NCI-H510A treated with DMSO at 0.1 percent for 48 hours (cell line): Measurements from ENCODE around the gene FIGNL2.
"Not testable (repeated sequence)": the region's sequence is repeated elsewhere in the genome, so short reads cannot be mapped to it uniquely, and the experiment has no call there.

Experiments
- DNase-seq: peaks from one replicate; lab custom pipeline; 2025; lab: John Stamatoyannopoulos, UW

FIGNL2 gene

DNA sequence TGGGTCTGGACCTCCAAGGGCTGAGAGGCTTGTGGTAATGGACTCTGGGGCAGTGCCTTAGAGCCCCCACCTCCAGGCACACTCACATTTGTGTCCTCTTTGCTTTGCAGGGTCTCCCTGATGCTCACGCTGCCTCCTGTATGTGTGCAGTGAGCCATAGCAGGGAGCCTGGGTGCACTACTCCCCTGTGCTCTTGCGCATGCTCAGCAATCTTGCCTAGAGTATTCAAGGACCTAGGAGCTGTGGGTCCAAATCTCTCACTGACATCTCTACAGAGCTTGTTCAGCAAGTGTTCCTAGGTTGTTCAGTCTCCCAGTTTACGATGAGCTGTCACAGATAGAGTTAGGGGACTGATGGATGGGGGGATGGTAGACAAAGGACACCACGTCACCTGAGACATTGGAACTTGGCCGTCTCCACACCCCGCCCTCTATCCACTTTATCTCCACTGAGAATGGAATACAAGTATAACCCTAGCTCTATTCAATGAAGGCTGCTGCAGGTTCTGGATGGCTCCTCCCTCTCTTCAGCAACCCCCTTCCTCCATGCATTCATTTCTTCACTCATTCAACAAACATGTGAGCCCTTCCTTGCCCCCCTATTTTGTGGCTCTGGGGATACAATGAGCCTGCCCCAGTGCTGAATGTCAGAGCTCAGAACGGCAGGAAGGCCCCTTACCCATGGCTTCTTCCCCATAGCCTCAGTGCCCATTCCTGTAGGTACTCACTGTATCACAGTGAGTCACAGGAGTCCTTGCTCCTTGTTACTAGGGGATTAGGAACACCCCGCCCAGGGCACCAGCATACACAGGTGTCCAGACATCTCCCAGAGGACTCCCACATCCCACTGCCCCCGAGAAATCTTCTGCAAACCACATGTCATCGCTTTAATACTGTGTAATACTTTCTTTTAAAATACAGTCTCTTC lies 31.2 kb downstream of the FIGNL2 start:
- peak; percentile 72 for DNase-seq

GRCh38 chr12:51815571-51815970 lies 32.9 kb downstream of the FIGNL2 start:
- DNase-seq = no peak

- DNase-seq = peak; percentile 65
Measured at GRCh38 chr12:51814311-51815088, 34.0 kb downstream of the FIGNL2 start.

DNA sequence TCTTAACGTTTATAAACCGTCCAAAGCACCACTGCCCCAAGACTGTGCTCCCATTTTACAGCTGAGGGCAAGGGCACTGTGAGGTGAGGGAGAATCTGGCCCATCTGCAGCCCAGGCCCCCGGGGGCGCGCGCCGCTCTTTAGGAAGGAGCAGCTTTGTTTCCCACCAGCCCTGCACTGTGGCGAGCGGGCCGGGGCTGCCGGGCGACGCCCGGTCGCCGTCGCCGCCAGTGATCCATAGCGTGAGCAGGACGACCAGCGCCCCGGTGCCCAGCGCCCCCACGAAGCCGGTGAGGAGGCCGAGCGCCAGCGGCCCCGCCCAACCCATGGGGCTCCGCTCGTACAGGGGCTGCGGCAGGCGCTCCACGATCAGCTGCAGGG lies 34.6 kb downstream of the FIGNL2 start:
- no peak for DNase-seq

DNA sequence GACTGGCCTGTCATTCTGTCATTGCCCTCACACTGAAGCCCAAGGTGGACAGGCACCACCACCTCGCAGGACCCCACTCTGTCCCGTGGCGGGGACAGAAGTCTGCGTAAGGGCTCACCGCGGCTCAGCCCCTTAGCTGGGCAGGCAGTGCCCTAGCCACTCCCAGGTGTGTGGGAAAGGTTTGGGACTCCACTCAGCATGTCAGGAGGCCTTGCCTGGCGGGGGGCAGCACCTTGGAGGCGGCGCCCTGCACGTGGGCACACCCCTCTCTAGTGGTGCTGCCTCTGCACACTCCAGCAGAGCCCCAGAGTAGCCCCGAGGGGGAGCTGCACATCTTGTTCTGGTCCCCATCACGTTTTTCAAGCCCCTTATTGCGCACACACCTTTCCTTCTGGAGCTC lies 35.6 kb downstream of the FIGNL2 start:
- no peak for DNase-seq

- peak; percentile 27 for DNase-seq
Measured at GRCh38 chr12:51811203-51812202, 37.0 kb downstream of the FIGNL2 start.

DNA sequence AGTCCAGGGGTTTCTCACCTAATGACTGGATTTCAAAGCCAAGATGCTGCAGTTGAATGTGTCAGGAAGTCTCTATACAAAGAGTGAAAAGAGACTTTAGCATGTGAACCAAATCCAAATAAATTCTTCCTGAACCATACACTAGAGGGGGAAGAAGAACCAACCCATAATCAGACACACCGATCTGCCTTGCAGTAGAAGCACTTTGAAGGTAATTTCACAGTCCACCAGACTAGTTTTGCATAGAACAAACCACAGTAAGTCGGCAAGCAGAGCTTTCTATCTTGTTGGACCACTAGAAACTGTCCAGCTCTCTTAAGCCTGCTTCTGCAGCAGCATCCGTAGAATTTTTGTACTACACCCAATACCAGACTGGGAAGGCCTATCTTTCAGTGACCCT lies 39.3 kb downstream of the FIGNL2 start:
- DNase-seq = no peak

DNA sequence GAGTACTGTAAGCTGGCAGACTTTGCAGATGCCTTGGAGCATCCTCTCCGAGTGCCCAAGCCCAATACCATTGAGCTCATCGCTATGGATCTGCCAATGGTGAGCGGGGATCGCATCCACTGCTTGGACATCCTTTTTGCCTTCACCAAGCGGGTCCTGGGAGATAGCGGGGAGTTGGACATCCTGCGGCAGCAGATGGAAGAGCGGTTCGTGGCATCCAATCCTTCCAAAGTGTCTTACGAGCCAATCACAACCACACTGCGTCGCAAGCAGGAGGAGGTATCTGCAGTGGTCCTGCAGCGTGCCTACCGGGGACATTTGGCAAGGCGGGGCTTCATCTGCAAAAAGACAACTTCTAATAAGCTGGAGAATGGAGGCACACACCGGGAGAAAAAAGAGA lies 41.6 kb downstream of the FIGNL2 start:
- no peak for DNase-seq

DNA sequence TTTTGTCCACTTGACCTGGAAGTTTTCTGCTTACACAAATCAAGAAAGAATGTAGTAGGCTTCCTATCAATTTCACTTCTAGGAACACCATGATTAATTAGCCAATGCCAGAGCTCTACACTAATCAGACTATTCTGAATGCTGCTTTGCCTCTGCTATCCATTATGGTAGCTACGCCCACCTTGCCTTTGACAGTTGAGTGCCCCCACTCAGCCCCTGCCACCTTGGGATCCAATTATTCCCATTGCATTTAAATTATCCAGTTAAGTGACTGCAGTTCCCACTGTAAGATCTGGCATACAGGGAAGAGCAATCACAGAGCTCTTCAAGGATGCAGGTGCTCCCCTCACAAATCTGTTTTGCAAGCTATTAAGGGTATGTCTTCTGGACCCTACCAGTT lies 47.5 kb downstream of the FIGNL2 start:
- DNase-seq = no peak

DNA sequence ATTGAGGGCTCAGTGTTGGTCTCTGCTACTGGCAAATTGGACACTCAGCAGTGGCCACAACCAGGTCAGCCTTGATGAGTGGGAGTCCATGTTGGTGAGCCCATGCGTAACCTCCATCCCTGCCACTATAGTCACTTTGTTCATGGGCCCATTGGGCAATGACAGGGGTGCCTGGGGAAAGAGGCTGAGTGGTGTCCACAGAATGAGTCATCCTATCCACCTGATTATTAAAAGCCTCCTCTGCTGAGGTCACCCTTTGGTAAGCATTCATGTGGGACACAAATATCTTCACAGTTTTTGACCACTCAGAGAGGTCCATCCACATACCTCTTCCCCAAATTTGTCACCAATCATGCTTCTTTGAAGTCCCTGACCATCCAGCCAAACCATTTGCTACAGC lies 50.0 kb downstream of the FIGNL2 start:
- no peak for DNase-seq

DNA sequence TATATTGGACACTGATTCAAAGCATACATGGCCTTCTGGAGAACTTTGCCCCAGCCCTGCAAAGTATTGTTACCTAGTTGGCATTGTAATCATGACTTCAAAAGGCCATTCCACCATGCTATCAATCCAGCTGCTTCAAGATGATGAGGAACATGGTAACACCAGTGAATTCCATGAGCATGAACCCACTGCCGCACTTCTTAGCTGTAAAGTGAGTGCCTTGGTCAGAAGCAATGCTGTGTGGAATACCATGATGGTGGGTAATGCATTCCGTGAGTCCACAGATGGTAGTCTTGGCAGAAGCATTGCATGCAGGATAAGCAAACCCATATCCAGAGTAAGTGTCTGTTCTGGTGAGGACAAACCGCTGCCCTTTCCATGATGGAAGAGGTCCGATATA lies 50.5 kb downstream of the FIGNL2 start:
- DNase-seq = not testable (repeated sequence)

DNA sequence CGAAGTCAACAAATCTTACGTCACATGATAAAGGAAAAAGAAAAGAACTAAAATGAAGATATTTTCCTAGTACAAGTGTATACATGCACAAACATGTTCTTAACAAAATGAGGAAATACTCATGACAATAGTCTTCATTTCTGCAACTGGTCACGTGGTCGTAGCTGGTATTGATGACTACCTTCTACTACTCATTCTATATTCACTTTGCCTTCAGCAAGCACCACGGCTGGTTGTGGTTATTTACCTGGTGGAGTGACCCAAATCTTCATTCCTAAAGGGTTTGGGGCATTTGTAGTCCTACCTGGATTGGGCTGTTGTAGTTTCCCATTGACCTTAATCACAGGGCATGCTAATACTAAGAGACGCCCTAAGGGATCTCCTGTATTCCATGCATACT lies 51.2 kb downstream of the FIGNL2 start:
- DNase-seq = no peak

DNA sequence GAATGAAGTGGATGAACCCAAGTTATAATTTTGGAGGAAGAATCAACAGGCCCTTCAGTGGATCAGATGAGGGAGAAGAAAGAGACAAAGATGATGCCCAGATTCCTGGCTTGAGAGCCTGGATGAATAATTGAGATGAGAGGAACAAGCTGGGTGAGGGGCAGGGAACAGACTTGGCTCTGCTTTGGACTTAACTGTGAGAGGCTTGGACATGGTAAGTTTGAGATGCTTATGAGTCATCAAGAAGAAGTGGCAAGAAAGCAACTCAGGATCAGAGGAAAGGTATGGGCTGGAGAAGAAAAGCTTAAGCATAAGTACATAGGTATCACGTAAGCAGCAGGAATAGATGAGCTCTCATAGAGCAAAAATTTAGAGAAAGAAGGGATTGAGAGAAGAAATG lies 55.3 kb downstream of the FIGNL2 start:
- DNase-seq = no peak

DNA sequence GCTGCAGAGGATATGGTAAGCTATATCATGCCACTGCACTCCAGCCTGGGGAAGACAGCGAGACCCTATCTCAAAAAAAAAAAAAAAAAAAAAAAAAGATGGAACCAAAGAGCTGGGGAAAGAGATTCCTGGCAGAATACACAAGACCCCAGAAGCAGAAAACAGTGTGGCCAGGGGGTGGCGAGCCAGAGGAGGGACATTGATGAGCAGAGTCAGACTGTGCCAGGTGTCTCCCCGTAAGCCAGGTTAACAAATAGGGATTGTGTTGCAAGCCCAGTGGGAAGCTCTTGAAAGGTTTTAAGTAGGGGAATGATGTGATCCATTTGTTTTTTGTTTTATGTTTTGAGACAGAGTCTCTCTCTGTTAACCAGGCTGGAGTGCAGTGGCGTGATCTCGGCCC lies 56.1 kb downstream of the FIGNL2 start:
- DNase-seq = no peak

DNA sequence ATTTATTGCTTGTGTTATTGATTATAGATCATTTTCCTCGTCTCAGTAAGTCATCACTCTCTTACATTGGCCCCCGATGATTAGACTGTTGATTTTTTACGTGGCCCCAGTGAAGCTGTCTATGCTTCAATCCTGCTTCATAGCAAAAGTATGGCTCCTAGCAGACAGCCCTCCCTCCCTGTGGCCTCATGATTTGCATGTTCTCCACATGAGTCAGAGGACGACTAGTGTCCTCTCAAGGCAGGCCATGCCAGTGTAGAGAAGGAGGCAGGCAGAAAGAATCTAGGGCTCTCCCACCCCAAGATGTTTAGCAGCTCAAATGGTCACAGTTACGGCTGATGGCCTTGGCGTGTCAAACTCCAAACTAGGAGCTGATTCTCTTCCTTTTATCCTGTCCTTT lies 59.6 kb downstream of the FIGNL2 start:
- DNase-seq = no peak

GRCh38 chr12:51785906-51786305 lies 62.6 kb downstream of the FIGNL2 start:
- no peak for DNase-seq

DNA sequence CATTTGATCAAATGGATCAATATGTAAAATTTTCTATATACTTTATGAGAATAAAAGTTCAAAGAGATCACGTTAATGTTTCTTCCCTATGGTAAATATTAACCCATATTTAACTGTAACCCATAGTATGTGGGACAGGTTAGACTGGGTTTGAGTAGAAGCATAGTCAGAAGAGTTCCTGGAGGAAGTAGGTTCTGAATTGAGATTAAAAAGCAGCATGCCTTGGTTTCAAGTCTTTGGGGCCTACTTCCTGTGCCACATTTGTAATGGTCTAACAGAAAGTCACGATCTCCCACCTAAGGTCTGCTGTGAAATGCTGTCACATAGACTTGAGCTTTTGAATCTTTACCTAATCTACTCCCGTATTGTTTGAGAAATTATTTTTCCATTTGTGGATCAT lies 63.8 kb downstream of the FIGNL2 start:
- DNase-seq = no peak

GRCh38 chr12:51779876-51780275 lies 68.6 kb downstream of the FIGNL2 start:
- no peak for DNase-seq

DNA sequence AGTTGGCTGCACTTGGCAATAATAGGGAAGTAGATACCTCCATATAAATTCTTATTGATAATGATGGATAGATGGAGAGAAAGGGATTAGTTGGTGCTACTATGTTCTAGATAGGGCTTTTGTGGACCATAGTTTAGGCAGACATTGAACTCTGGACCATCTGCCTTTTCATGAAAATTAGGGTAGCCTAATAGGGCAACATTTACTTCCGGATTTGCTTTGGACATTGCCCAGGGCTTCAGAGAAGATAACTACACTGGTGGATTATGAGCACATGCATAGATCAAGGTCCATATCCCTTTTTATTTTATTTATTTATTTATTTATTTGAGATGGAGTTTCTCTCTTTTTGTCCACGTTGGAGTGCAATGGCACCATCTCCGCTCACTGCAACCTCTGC lies 70.5 kb downstream of the FIGNL2 start:
- no peak for DNase-seq

GRCh38 chr12:51777457-51777856 lies 71.1 kb downstream of the FIGNL2 start:
- no peak for DNase-seq

- no peak for DNase-seq
Measured at GRCh38 chr12:51774933-51775332, 73.6 kb downstream of the FIGNL2 start.
